ENCODE measurements around the gene SLC23A3. TPM values are rescaled to one million over a fixed set of nuclear protein-coding genes. Genes with fewer than 3 reads are reported as not detected.
A peak's percentile ranks its signal among the peaks of the same experiment; 100 is the strongest.

Gene SLC23A3
- total RNA-seq, 1 experiment from 2014 or later = 0.59 TPM

- TF ChIP-seq ZNF532 (CRISPR knock-in tag; IDR thresholded peaks at IDR 0.05; ENCODE audit: borderline replicate concordance) (no peak), SOX15 (CRISPR knock-in tag; IDR thresholded peaks at IDR 0.05) (no peak), SMAD3 (CRISPR knock-in tag; IDR thresholded peaks at IDR 0.05; ENCODE audit: borderline replicate concordance) (no peak), ZNF121 (CRISPR knock-in tag; IDR thresholded peaks at IDR 0.05) (no peak)
Measured at GRCh38 chr2:219158025-219158424, 11.8 kb downstream of the SLC23A3 start (continued).

- TF ChIP-seq ZNF532 (CRISPR knock-in tag; IDR thresholded peaks at IDR 0.05; ENCODE audit: borderline replicate concordance) (no peak), ZNF263 (CRISPR knock-in tag; IDR thresholded peaks at IDR 0.05; ENCODE audit: low read depth) (no peak), FOXP1 (CRISPR knock-in tag; IDR thresholded peaks at IDR 0.05; ENCODE audit: borderline replicate concordance) (no peak), HMGXB4 (CRISPR knock-in tag; IDR thresholded peaks at IDR 0.05) (no peak), ZSCAN18 (CRISPR knock-in tag; IDR thresholded peaks at IDR 0.05) (no peak), JAZF1 (CRISPR knock-in tag; IDR thresholded peaks at IDR 0.05) (no peak), NR2C2 (CRISPR knock-in tag; IDR thresholded peaks at IDR 0.05) (no peak), RELA (CRISPR knock-in tag; IDR thresholded peaks at IDR 0.05; ENCODE audit: borderline replicate concordance) (no peak), ESRRA (CRISPR knock-in tag; IDR thresholded peaks at IDR 0.05; ENCODE audit: borderline replicate concordance) (no peak), MLX (CRISPR knock-in tag; IDR thresholded peaks at IDR 0.05) (no peak), CDX4 (CRISPR knock-in tag; IDR thresholded peaks at IDR 0.05; ENCODE audit: borderline replicate concordance) (no peak), ZNF317 (CRISPR knock-in tag; IDR thresholded peaks at IDR 0.05; ENCODE audit: borderline replicate concordance, low read depth) (no peak), HMGA2 (CRISPR knock-in tag; IDR thresholded peaks at IDR 0.05) (no peak), ERG (CRISPR knock-in tag; IDR thresholded peaks at IDR 0.05) (no peak), GTF2I (CRISPR knock-in tag; conservative IDR thresholded peaks at IDR 0.05) (no peak), ETV6 (CRISPR knock-in tag; IDR thresholded peaks at IDR 0.05) (no peak), ELF4 (CRISPR knock-in tag; IDR thresholded peaks at IDR 0.05; ENCODE audit: low read depth) (no peak)
- DNase-seq (ENCODE audit: low spot score) (no peak), ATAC-seq (no peak)
- no peak overlapping the region for H3K4me3 Mint-ChIP-seq
- ChIA-PET CTCF (interaction anchor here (0.8 to 7.6 kb wide), 6 partner anchors 18 to 177 kb away, joined by 3 to 97 read pairs (median 6); partner anchors contain the start of gene IHH), POLR2A (no interaction called here)
- H3K4me1 Mint-ChIP-seq = peaks cover 17% of the 10 kb centered on the region
- peaks cover 8% of the 10 kb centered on the region for H3K36me3 Mint-ChIP-seq
- H3K27ac Mint-ChIP-seq = peak overlapping the region; percentile 12; the same call in 1 of the 2 replicates
- peaks cover 11% of the 10 kb centered on the region for H3K27me3 Mint-ChIP-seq (ENCODE audit: low read depth)
- H3K9me3 Mint-ChIP-seq = no peaks in the 10 kb centered on the region
Measured at GRCh38 chr2:219157396-219157795, 12.4 kb downstream of the SLC23A3 start.
